Transverse colon (tissue), 4 donors: ENCODE results near the gene INSRR. TPM values are rescaled to one million over a fixed set of nuclear protein-coding genes. Genes with fewer than 3 reads are reported as not detected.
A peak's percentile ranks its signal among the peaks of the same experiment; 100 is the strongest.

Source experiments
- DNase-seq: peaks from one replicate; pipeline ENCODE4 v3.0.0-alpha.2; 2019
- H3K27ac ChIP-seq, 4 donors: fragments of 200-600 bp; sonication (generic); 2 replicates each; pipeline ENCODE4 v1.5.1; 2016 to 2018; ENCODE audit warnings: inconsistent platforms in 4 of 4
- H3K27me3 ChIP-seq: fragments of 200-600 bp; sonication (generic); 2 replicates; pipeline ENCODE4 v1.5.1; 2017; ENCODE audit warnings: inconsistent platforms
- H3K36me3 ChIP-seq, 4 donors: fragments of 200-600 bp; sonication (generic); 2 replicates each; pipeline ENCODE4 v1.5.1; 2017 to 2019; ENCODE audit warnings: inconsistent platforms in 4 of 4
- H3K4me1 ChIP-seq, 4 donors: fragments of 200-600 bp; sonication (generic); 2 replicates each; pipeline ENCODE4 v1.5.1; 2017 to 2020; ENCODE audit warnings: inconsistent platforms in 4 of 4
- H3K4me3 ChIP-seq, 4 donors: fragments of 200-600 bp; sonication (generic); 1 replicate in 1 of 4; 2 replicates in 3 of 4; pipeline versions ENCODE4 v1.5.1 to v1.6.1; 2017 to 2019; ENCODE audit warnings: inconsistent platforms in 4 of 4
- H3K9me3 ChIP-seq, 2 donors: fragments of 200-600 bp; sonication (generic); 2 replicates each; pipeline ENCODE4 v1.5.1; 2017 to 2019; ENCODE audit warnings: inconsistent platforms in 2 of 2
- CTCF ChIP-seq, 5 experiments: fragments of 200-600 bp in 3 of 5; fragments of 450-650 bp in 2 of 5; sonication (generic) in 3 of 5; IDR thresholded peaks; 1 replicate in 2 of 5; 2 replicates in 3 of 5; pipeline ENCODE4 v1.5.1; 2016 to 2017; ENCODE audit warnings: antibody characterized with exemption in 5 of 5, inconsistent platforms in 3 of 5, mild to moderate bottlenecking in 2 of 5, moderate library complexity in 1 of 5
- EP300 ChIP-seq: sonication (generic); formaldehyde crosslinking; IDR thresholded peaks from one replicate; pipeline ENCODE4 v1.6.1; 2017; ENCODE audit warnings: antibody characterized with exemption, low read depth
- POLR2A ChIP-seq: fragments of 450-650 bp; IDR thresholded peaks from one replicate; pipeline ENCODE4 v1.6.1; 2016; ENCODE audit warnings: antibody characterized with exemption, mild to moderate bottlenecking, moderate library complexity
- POLR2AphosphoS5 ChIP-seq, 3 donors: sonication (generic); formaldehyde crosslinking; IDR thresholded peaks; one replicate each; pipeline ENCODE4 v1.6.1; 2016; ENCODE audit warnings: antibody characterized with exemption in 3 of 3
- WGBS, 2 donors: methylation state at CpG; one replicate each; pipeline ENCODE4 v1.1.5; 2018; ENCODE audit warnings: low coverage in 1 of 2; 5-methylcytosine and 5-hydroxymethylcytosine counted together
- in situ Hi-C, 4 donors: fragments of 200-750 bp; cut with MboI; loops; one replicate each; pipeline versions ENCODE4 v1.15.0 to v1.15.1; 2017; ENCODE audit warnings: low sequenced_read_pairs in 3 of 4, low pct_ligation_motif_present in 1 of 4, low pct_unique_long_range_greater_than_20kb in 1 of 4
- intact Hi-C: fragments of 100-400 bp; cut with DNase I; formaldehyde crosslinking; loops from one replicate; pipeline ENCODE4 v1.15.1; 2023; ENCODE audit warnings: low total_unique reads
- total RNA-seq, 4 donors: library from RNA; depleted of rRNA; stranded (reverse); fragments of >200 nt; gene quantifications; one replicate each; pipeline ENCODE4 v1.1.0, GENCODE V29; 2016

Gene INSRR
- total RNA-seq, 4 donors from 2014 or later, result not detected

- intact Hi-C loops (loop anchor here (10.0 kb wide), 1 partner anchor 160 kb away; no protein-coding TSS in a partner anchor), in situ Hi-C loops (loop anchor here in 2 of 4 donors (25.0 kb wide), 1 partner anchor 167 kb away; the partner anchor contains the start of gene NES (in 2 of the 2))
- H3K27ac ChIP-seq, result no peak overlapping the region
- WGBS, 2 donors, result 53 to 94% methylated on average over 2 to 3 of the region's 3 CpGs
- no peak for DNase-seq
- TF ChIP-seq EP300 (no peak), CTCF (IDR thresholded peaks at IDR 0.05) (no peak), POLR2A (no peak), POLR2AphosphoS5 (IDR thresholded peaks at IDR 0.05) (no peak)
- no peaks in the 10 kb centered on the region for H3K9me3 ChIP-seq
- H3K27me3 ChIP-seq, result peaks cover 39% of the 10 kb centered on the region
- no peak overlapping the region for H3K4me3 ChIP-seq
- H3K4me1 ChIP-seq, result peaks cover 6 to 16% (median 10%) of the 10 kb centered on the region in 4 donors
- H3K36me3 ChIP-seq, result no peaks in the 10 kb centered on the region
Measured at GRCh38 chr1:156854634-156855033, 4.3 kb downstream of the INSRR start.

- no peak for DNase-seq
Measured at GRCh38 chr1:156853761-156854160, 5.2 kb downstream of the INSRR start.

GRCh38 chr1:156852418-156852874, 6.5 kb downstream of the INSRR start:
- TF ChIP-seq POLR2AphosphoS5 (IDR thresholded peaks at IDR 0.05), result no peak
- TF ChIP-seq POLR2A, result no peak
- no peak for TF ChIP-seq CTCF (IDR thresholded peaks at IDR 0.05)
- TF ChIP-seq EP300, result no peak
- WGBS, 2 donors, result 44% methylated on average over 8 of the region's 9 CpGs; no CpG with 5 or more reads in 1 of the 2 donors
- H3K36me3 ChIP-seq, result no peaks in the 10 kb centered on the region
- peak; percentile 34 for DNase-seq
- no peak overlapping the region for H3K27ac ChIP-seq
- in situ Hi-C loops, result loop anchor here in 2 of 4 donors (25.0 kb wide), 1 partner anchor 165 kb away; the partner anchor contains the start of gene NES (in 2 of the 2)
- H3K9me3 ChIP-seq, result no peaks in the 10 kb centered on the region
- no peak overlapping the region for H3K4me3 ChIP-seq
- intact Hi-C loops, result loop anchor here (10.0 kb wide), 1 partner anchor 158 kb away; no protein-coding TSS in a partner anchor
- peaks cover 39% of the 10 kb centered on the region for H3K27me3 ChIP-seq
- H3K4me1 ChIP-seq, result peaks cover 0 to 13% (median 0%) of the 10 kb centered on the region in 4 donors

More at GRCh38 chr1:156853761-156854160, 5.2 kb downstream of the INSRR start:
- TF ChIP-seq POLR2A (no peak), CTCF (IDR thresholded peaks at IDR 0.05) (no peak), POLR2AphosphoS5 (IDR thresholded peaks at IDR 0.05) (no peak), EP300 (no peak)
- Histone ChIP-seq H3K27ac (no peak overlapping the region), H3K9me3 (no peaks in the 10 kb centered on the region), H3K36me3 (no peaks in the 10 kb centered on the region), H3K4me3 (no peak overlapping the region), H3K27me3 (peaks cover 39% of the 10 kb centered on the region), H3K4me1 (peaks cover 0 to 10% (median 2%) of the 10 kb centered on the region in 4 donors)
- WGBS, 2 donors, result 87 to 100% methylated on average over 3 to 19 of the region's 19 CpGs
- in situ Hi-C loops (loop anchor here in 2 of 4 donors (25.0 kb wide), 1 partner anchor 166 kb away; the partner anchor contains the start of gene NES (in 2 of the 2)), intact Hi-C loops (loop anchor here (10.0 kb wide), 1 partner anchor 159 kb away; no protein-coding TSS in a partner anchor)

- no peak overlapping the region for H3K4me3 ChIP-seq
- in situ Hi-C loops, result loop anchor here in 2 of 4 donors (25.0 kb wide), 1 partner anchor 165 kb away; the partner anchor contains the start of gene NES (in 2 of the 2)
- H3K9me3 ChIP-seq, result no peaks in the 10 kb centered on the region
- peaks cover 0 to 13% (median 0%) of the 10 kb centered on the region in 4 donors for H3K4me1 ChIP-seq
- WGBS, 2 donors, result 57% methylated on average over 17 of the region's 17 CpGs; no CpG with 5 or more reads in 1 of the 2 donors
- no peak for TF ChIP-seq POLR2AphosphoS5 (IDR thresholded peaks at IDR 0.05)
- TF ChIP-seq EP300, result no peak
- no peak for TF ChIP-seq POLR2A
- TF ChIP-seq CTCF (IDR thresholded peaks at IDR 0.05), result no peak
- no peak overlapping the region for H3K27ac ChIP-seq
- DNase-seq, result no peak
- intact Hi-C loops, result loop anchor here (10.0 kb wide), 1 partner anchor 157 kb away; no protein-coding TSS in a partner anchor
- H3K27me3 ChIP-seq, result peaks cover 40% of the 10 kb centered on the region
- H3K36me3 ChIP-seq, result no peaks in the 10 kb centered on the region
Measured at GRCh38 chr1:156851779-156852417, 7.0 kb downstream of the INSRR start.
